ENCODE results near the gene TRIB2. TPM values are rescaled to one million over a fixed set of nuclear protein-coding genes. Genes with fewer than 3 reads are reported as not detected.
A peak's percentile ranks its signal among the peaks of the same experiment; 100 is the strongest.

The TRIB2 gene
- total RNA-seq, 1 donor from 2014 or later = 57.8 TPM

DNA sequence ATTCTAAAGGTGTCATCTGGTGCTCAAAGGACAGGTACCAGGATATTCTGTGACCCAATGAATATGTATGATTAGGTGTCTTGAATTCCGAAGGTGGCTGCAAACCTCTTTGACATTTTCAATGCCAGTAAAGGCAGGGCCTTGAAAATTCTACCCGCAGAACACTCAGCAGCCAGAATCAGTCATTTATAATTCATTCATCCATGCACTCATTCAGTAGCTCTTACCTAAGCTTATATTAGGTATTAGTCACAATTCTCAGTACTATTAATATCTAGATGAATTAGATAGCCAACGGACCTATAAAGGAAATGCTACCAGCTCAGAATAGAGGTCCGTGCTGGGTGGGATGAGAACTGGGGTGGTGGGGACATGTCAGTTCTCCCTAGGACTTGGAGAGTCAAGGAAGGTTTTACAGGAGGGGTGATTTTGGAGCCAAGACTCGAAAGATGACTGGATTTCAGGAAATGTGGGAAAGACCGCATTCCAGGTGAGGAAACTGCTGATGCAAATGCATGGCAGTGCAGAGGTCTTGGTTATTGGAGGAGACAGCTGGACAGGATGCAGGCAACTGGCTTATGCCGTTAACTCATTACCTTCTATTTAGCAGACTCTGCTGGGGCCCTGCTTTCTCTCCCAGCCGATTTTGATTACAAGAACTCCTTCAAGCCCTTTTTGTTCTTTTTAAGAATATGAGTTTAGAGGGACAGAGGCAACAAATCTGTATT lies 7.2 kb downstream of the TRIB2 start:
- H3K27me3 Mint-ChIP-seq = no peaks in the 10 kb centered on the region
- H3K4me1 Mint-ChIP-seq (ENCODE audit: low read depth) = peaks cover 39% of the 10 kb centered on the region
- H3K27ac Mint-ChIP-seq = peak overlapping the region; percentile 68
- H3K36me3 Mint-ChIP-seq (ENCODE audit: insufficient read depth) = peaks cover 24% of the 10 kb centered on the region
- TF ChIP-seq, protein P1, sequence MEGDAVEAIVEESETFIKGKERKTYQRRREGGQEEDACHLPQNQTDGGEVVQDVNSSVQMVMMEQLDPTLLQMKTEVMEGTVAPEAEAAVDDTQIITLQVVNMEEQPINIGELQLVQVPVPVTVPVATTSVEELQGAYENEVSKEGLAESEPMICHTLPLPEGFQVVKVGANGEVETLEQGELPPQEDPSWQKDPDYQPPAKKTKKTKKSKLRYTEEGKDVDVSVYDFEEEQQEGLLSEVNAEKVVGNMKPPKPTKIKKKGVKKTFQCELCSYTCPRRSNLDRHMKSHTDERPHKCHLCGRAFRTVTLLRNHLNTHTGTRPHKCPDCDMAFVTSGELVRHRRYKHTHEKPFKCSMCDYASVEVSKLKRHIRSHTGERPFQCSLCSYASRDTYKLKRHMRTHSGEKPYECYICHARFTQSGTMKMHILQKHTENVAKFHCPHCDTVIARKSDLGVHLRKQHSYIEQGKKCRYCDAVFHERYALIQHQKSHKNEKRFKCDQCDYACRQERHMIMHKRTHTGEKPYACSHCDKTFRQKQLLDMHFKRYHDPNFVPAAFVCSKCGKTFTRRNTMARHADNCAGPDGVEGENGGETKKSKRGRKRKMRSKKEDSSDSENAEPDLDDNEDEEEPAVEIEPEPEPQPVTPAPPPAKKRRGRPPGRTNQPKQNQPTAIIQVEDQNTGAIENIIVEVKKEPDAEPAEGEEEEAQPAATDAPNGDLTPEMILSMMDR (IDR thresholded peaks at IDR 0.05; ENCODE audit: unreplicated experiment) = no peak
- no peak for DNase-seq (ENCODE audit: low spot score, unreplicated experiment)
- H3K4me3 Mint-ChIP-seq (ENCODE audit: low read depth) = no peak overlapping the region
- H3K9me3 Mint-ChIP-seq (ENCODE audit: low read depth) = no peaks in the 10 kb centered on the region

DNA sequence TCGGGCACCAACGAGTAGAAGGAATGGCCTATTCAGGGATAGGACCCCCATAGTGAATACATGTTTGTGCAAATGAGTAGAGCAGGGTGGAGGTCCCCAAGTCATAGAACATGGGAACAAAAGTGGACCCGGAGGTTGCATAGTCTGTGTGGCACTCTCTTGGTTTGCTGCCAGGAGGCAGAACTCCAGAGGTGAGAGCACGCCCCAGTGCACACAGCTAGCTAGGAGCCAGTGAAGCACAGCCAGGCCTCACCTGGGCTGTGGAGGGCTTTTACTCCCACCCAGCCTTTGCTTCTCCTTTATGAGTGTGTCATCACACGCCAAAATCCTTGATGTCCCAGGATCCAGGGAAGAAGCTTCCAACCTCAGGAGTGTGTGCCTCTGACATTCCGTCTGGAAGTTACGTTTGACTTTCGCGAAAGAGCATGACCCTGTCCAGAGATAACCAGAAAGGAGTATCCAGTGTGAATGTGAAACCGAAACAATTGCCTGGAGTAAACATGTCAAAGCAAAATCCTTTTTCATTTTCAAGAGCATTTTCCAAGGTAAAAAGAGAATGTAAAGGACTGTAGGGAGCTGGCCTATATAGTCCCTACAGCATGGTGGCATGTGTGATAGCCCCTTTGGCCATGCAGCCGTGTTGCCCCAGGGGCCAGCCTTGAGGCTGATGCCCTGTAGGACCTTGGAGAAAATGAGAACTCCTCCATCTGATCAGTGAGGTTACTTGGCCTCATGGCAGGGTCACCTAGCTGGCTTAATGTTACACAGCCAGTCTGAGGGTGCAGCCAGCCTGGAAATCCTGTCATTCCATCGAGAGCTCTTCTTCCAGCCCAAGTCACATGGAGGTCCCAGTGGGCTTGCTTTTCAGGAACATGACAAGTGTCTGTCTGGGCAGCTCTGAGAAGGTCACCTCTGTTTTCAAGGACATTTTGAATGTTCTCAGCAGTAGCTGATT lies 8.8 kb downstream of the TRIB2 start:
- peaks cover 31% of the 10 kb centered on the region for H3K36me3 Mint-ChIP-seq (ENCODE audit: insufficient read depth)

DNA sequence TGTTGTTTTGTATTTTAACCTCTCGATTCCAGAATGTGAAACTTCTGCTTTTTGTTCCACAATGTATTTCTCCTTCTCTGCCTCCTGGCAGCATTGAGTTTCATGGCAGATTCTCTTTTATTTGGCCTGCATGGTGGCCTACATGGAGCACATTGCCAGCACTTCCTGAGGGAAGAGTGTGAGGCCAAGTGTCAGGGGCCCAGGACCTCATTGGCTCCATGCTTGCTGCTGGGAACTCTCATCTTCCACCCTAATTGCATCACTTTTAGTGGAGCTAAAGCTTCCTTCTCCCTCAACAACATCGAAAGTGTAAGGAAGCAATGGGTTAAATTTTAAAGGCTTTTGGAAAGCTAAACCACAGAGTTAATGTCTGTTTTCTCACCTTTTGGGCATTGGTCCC lies 9.5 kb downstream of the TRIB2 start:
- H3K4me1 Mint-ChIP-seq (ENCODE audit: low read depth) = peaks cover 23% of the 10 kb centered on the region
- H3K27ac Mint-ChIP-seq = no peak overlapping the region
- H3K4me3 Mint-ChIP-seq (ENCODE audit: low read depth) = no peak overlapping the region
- no peaks in the 10 kb centered on the region for H3K9me3 Mint-ChIP-seq (ENCODE audit: low read depth)
- no peaks in the 10 kb centered on the region for H3K27me3 Mint-ChIP-seq
- DNase-seq (ENCODE audit: low spot score, unreplicated experiment) = no peak
- TF ChIP-seq, protein P1 (IDR thresholded peaks at IDR 0.05; ENCODE audit: unreplicated experiment) = no peak
- peaks cover 34% of the 10 kb centered on the region for H3K36me3 Mint-ChIP-seq (ENCODE audit: insufficient read depth)

More for the DNA sequence above, 8.8 kb downstream of the TRIB2 start:
- H3K4me1 Mint-ChIP-seq (ENCODE audit: low read depth) = peaks cover 29% of the 10 kb centered on the region
- H3K27ac Mint-ChIP-seq = no peak overlapping the region
- TF ChIP-seq, protein P1 (IDR thresholded peaks at IDR 0.05; ENCODE audit: unreplicated experiment) = no peak
- no peak for DNase-seq (ENCODE audit: low spot score, unreplicated experiment)
- no peaks in the 10 kb centered on the region for H3K27me3 Mint-ChIP-seq
- H3K4me3 Mint-ChIP-seq (ENCODE audit: low read depth) = no peak overlapping the region
- no peaks in the 10 kb centered on the region for H3K9me3 Mint-ChIP-seq (ENCODE audit: low read depth)

DNA sequence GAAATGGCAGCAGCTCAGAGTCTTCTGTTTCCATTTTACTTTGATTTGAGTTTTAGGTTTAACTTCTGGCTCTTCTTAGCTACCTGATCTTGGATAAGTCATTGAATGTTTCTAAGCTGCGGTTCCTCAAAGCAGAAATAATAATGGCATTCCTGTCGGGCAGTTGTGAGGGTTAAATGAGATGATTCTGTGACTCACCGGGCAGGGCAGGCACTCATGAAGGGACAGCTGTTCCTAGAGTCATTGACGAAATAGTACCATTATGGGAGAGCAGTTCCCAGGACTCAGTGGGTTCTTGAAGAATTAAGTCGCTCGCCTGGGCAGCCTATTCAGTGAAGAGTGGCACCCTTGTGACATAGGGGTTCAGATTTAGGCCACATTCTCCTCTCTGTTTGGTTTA lies 10.3 kb downstream of the TRIB2 start:
- DNase-seq (ENCODE audit: low spot score, unreplicated experiment) = no peak
- Mint-ChIP-seq H3K27ac (peak overlapping the region; percentile 37), H3K9me3 (ENCODE audit: low read depth) (no peaks in the 10 kb centered on the region), H3K27me3 (no peaks in the 10 kb centered on the region), H3K4me3 (ENCODE audit: low read depth) (no peak overlapping the region), H3K36me3 (ENCODE audit: insufficient read depth) (peaks cover 37% of the 10 kb centered on the region), H3K4me1 (ENCODE audit: low read depth) (peaks cover 15% of the 10 kb centered on the region)
- TF ChIP-seq, protein P1 (IDR thresholded peaks at IDR 0.05; ENCODE audit: unreplicated experiment) = no peak

DNA sequence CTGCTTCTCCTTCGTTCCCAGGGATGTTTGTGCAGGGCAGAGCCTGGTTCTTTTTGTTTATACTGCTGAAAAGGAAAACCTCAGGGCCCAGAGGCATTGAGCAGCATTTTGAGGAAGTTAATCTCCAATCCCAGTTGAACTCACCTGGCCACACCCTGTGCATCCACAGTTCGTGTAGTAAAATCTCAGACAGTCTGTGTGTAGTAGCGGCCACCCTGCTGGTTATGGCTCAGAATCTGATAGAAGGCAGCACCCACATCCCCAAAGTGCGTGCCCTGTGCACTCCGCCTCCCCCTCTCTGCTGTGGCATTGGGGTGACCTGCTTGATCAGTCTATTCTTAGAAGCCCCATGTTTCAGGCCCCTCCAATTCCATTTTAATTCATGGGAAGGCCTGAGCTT lies 10.9 kb downstream of the TRIB2 start:
- no peaks in the 10 kb centered on the region for H3K9me3 Mint-ChIP-seq (ENCODE audit: low read depth)
- no peak overlapping the region for H3K4me3 Mint-ChIP-seq (ENCODE audit: low read depth)
- peak overlapping the region; percentile 2 for H3K27ac Mint-ChIP-seq
- H3K4me1 Mint-ChIP-seq (ENCODE audit: low read depth) = peaks cover 14% of the 10 kb centered on the region
- no peaks in the 10 kb centered on the region for H3K27me3 Mint-ChIP-seq
- TF ChIP-seq, protein P1 (IDR thresholded peaks at IDR 0.05; ENCODE audit: unreplicated experiment) = no peak
- no peak for DNase-seq (ENCODE audit: low spot score, unreplicated experiment)
- H3K36me3 Mint-ChIP-seq (ENCODE audit: insufficient read depth) = peaks cover 37% of the 10 kb centered on the region

All from progenitor cell of endocrine pancreas (in vitro differentiated cells).